NOMO-1 (cell line): Measurements from ENCODE around the gene KIF26B.

Source experiments
- DNase-seq, 2 experiments: peaks; one replicate each; lab custom pipeline; 2025; ENCODE audit not compliant: unreplicated experiment in 2 of 2; lab: John Stamatoyannopoulos, UW

KIF26B gene

DNA sequence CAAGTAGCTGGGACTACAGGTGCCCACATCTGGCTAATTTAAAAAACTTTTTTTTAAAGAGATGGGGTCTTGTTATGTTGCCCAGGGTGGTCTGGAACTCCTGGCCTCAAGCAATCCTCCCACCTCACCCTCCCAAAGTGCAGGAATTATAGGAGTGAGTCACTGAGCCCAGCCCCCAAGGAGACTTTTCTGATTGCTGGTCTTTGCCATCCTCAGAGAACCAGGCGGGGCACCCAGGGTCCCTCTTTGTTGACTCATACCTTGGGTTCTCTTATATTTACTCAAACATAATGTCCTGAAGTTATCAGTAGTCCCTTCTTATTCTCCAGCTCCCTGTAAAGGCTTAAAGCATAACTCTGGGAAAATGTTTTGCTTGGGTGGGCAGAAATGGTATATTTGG is 51.1 kb downstream of the KIF26B start:
- DNase-seq: no peak

DNA sequence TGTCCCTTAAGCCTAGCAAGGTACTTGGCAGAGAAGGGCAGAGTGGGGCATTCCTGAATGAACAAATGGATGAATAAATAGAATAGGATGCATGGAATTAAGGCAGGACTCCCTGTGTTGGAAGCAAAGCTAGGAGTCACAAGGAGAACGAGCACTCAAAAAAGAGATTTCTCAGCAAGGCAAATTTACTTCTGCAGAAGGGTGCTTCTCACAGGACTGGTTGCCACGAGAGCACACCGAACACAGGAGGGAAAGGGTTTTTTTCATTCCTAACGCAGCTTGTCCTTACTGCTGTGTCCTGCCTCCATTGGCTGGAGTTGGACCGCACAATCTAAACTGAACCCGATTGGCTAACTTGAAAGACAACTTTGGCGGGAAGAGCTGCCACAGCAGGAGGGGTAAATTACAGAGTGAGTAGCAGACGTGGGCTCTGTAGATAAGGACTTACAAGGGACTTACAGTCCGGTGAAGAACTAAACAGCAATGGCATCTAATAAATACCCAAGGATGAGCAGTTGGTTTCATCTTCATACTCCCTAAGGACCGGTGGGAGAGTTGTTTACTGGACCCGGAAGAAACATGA is 52.4 kb downstream of the KIF26B start:
- no peak for DNase-seq

DNA sequence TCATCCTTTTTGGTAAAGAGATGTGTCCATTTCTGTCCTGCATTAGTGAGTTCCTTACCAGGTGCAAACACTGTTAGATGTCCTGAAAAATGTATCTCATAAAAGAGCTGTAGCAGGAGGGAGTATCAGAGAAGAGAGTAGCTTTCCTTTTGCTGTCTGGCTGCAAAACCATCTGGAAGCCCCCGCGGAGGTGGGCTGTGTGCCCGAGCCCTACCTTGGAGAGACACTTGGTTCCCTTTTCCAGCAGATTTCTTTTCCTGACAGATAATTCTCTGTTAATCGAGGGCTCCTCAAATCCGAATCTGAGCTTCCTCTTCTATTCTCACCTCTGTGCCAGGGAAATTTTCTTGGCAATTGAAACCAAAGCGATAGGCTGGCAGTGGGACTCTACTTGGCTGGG is 53.0 kb downstream of the KIF26B start:
- no peak for DNase-seq

DNA sequence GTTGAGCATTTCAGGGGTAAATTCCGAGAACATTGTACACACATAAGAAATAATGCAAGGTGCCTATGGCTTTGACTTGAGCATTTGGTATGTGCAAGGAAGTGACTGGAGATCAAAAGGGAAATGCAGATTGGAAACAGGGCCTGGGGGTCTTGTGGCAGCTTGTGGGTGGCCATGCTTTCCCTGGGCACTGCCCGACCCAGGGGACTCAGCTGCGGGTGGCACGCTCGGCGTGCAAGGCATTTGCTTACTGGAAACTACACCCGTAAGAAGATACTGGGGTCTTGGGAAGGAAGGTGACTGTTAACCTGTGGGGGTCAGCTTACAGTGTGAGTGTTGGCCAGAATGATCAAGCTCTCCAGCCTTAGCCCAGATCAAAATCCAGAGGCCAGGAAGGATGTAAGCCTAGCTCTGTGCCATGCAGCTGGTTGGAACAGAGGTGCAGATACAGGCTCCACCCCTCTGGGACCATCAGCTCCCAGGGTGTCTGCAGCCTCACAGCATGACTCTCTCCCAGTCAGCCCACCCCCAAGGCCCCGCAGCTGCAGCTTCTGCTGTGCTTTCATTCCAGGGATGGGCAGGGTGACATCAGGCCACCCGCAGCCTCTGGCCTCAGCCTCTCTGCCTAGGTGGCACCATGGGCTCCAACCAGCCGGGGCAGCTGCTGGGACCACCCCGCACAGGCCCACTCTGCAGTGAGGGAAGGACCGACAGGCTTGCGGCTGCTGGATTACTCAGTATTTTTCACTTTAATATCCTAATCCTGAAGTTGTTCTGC is 55.1 kb downstream of the KIF26B start:
- no peak for DNase-seq

DNA sequence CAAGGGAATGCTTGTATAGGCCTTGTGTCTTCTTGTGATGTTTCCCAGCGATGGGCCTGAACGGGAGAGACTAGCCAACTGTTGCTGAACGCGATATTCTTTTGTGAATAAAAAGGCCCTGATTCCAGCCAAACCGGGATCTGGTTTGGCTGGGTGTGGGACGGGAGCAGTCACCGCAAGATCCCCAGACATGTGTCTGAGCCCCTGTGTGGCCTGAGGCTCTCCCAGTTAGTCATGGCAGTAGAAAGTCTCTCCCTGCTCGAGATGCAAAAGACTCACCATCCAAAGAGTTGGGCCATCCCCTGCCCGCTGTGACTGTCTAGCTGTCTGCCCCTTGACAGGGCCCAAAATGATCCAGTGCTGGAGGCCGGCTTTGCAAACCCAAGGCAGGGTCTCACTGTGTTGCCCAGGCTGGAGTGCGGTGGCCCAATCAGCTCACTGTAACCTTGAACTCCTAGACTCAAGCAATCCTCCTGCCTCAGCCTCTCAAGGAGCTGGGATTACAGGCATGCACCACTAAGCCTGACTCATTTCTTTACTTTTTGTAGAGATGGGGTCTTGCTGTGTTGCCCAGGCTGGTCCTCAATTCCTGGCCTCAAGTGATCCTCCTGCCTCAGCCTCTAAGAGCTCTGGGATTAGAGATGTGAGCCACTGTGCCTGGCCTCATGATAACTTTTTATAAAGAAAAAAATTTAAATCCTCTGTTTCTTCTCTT is 56.4 kb downstream of the KIF26B start:
- no peak for DNase-seq

DNA sequence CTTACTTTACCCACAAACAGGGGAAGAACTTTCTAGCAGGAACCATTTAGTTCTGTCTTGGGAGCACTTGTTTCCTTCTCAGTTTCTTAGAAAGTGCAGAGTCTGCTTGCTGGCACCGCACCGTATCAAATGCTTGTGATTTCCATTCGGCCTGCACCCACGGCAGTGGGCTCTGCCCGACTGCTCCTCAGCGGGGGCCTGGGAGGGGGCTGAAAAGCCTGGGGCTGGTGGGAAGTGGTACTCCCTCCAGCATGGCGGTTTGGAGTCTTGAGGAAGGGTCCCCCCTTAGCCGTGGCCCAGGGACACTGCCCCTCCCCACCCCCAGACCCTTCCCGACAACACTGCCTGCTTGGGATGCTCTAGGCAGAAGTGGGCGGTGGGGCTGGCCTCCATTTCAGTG is 57.0 kb downstream of the KIF26B start:
- DNase-seq: no peak

DNA sequence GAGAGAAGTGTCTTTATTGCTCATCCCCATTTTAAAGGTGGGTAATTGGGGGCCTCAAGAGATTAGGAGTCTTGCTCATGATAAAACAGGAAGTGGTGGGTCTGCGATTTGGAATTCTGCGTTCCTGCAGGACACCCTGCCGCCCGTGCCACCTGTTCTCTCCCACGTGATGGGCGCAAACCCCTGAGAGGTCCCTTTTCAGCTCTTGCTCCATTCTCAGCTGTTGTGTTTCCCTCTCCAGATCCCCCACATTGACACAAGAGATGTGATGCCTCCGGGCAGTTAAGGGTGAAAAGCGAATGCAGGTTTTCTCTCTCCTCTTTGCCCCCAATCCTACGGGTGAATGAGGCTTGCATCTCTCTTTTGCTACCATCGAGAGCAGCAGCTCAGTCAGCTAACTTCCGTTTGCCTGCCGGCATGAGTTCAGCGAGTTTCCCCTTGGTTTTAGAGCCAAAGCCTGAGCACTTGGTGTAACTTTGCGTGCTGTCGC is 57.5 kb downstream of the KIF26B start:
- no peak for DNase-seq

DNA sequence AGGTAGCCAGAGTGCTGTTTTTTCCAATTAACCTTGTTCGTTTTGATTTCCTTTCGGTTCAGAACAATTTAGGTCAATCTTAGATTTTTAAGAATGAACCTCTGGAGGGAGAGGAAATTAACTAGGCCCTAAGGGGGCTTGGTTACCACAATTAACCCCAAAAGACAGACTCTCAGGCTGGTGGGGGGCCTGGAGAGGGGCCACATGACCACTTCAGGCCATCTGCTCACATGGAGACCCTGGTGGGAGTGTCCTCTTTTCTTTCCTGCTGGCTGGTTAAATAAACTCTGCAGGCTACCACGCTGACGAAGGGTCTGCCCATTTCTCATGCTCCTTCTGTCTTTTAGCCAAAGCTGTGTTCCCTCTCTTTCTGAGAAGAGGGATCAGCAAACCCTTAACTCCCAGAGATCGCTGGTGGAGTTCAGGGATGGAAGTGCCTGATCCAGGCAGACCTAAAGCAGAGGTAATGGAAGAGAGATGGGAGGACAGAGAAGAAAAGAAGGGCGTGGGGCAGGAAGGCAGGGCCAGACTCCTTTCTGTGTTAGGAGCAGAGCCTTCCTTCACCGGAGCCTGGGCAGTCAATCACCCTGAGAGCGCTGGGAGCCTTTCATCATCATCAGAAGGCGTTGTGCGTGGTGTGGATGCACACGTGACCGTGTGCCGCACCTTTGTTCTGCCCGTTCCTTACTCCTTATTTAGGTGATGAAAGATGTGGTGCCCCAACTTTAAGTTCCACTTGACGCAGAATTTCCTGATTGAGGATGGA is 58.5 kb downstream of the KIF26B start:
- no peak for DNase-seq

DNA sequence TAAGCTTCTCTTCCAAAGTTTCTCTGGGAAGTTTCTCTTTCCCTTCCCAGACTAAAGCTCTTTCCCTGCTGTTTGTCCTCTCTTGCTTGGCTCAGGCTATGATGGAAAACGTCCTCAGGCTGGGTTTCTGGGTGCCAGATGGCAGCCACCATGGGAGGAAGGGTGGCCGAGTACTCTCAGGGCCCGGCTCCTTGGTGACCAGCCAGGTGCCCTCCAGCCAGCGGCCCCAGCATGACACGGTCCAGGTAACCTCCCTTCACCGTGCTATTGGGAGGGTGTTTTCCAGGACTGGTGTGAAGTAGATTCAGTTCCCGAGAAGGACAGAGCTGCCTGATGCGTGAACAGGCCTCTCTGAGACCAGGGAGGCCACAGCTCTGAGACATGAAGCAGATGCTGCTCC is 60.3 kb downstream of the KIF26B start:
- DNase-seq: no peak

DNA sequence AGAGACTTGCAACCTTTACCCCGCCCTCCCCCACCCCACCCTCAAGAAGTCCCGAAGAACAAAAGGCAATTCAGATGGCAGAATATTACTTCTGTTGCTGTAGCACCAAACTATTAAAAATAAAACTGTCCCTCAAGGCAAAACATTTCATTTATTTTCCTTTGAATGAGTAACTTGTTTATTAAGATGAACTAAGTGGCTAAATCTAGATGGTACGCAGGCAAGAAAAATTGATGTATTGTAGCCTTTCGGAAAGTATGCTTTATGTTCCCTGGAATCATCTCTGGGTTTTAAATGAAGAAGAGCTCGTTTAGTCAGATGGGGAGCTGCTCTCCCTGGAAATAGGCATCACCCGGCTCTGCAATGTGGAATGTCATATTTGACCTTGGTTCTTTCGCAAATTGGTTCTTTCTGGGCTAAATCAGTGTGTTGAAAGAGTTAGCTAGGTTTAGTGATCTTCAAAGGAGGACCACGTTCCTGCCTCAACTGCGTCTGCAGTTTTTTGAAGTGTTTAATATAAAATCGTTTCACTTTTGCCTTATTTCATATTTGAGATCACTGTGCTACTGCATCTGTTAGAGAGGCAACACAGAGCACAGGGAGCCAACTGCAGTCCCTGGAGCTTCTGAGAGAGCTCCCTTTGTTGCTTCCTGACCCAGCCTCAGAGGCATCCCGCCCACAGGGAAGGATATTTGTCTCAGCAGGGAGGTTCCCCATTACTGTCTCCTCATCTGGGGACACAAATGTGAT is 61.8 kb downstream of the KIF26B start:
- no peak for DNase-seq

DNA sequence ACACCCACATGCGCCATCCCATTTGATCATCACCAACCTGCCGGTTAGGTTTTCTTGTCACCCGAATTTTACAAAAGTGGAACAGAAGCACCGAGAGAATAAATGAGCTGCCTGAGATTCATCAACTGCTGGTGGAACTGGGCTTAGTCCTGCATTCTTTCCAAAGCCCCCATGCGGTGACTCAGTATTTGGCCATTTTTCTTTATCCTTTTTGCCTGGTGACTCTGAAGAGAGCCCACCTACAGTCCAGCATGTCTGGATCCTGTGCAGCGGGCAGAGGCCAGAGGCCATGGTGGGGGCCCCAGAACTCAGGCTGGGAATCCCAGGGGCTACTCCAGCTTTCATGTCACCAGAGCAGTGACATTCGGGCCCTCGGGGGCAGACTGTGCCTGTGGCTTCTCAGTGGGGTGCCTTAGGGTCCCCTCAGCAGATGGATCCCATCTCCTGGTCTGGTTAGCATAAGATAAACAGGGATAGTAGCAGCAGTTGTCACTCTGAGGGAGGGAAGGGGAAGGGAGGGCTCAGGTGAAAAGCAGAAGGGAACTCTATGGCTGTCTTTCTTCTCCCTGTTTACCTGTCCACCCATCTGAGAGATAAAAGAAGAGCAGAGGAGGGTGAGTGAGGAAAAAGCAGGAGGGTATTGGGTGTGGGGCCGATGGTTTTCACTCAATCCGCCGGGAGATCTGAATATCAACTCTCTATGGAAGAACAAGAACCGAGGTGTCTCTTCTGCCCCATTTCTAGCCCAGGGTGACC is 63.2 kb downstream of the KIF26B start:
- no peak for DNase-seq

DNA sequence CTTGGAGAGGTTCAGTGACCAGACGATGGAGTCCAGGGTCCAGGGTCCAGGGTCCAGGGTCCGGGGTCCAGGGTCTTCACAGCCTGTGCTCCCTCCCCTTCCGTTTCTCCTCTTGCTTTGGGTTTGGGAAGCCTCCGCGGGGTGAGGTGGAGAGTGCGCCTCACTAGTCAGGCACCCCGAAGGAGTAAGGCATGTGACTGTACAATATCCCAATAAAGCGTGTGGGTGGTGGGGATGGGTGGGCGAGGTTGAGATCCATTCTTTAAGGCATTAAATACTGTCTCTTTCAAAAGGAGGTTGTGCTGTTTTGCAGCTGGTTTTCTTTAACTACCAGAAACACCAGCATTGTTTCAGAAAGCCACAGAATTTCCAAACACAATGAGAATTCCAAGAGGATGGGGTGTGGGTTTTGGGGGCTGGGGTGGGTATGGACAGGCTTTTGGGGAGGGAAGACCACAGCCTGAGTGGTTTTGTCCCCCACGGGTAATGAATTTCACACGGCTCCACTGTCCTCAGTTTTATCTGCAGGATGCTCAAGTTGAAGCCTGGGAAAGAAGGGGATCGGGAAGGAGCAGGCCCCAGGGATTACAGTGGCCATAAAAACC is 65.7 kb downstream of the KIF26B start:
- DNase-seq: no peak

DNA sequence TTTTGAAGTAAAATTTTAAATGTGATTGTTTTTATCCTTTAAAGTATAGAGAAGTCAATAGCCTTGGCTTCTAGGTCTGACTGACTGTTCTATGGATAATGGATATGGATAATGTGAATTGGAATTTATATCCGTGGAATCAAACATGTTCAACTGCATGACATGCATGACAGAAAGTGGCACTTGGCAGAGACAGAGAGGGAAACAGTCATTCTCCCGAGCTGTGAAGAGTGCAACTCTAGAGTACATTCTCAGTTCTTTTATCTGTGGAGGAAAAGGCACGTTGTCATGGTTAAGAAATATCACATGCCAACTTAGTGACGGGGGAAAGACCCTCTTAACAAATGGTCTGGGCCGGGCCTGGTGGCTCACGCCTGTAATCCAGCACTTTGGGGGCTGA is 67.0 kb downstream of the KIF26B start:
- no peak for DNase-seq

DNA sequence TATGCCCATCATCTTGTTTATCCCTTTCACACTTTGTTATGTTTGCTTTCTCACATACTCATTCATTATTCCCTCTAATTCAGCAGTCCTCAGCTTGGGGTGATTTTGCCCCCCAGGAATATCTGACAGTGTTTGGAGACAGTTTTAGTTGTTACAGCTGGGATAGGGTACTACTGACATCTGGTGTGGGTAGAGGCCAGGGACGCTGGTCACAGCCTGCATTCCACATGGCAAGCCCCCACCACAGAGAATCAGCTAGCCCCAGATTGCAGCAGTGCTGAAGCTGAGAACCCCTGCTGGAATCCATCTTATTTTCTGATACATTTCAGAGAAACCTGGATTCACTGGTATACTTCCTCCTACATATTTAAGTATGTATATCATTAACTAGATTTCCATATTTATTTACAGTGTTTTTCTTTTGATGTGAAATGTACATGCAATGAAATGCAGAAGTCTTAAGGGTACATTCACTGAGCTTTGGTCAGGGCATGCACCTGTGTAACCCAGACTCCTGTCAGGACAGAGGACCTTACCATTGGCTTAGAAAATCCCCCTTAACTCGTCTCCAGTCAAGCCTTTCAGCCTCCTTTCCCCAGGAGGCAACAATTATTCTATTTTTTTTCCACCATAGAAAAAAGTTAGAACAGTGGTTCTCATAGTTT is 68.3 kb downstream of the KIF26B start:
- DNase-seq: no peak

DNA sequence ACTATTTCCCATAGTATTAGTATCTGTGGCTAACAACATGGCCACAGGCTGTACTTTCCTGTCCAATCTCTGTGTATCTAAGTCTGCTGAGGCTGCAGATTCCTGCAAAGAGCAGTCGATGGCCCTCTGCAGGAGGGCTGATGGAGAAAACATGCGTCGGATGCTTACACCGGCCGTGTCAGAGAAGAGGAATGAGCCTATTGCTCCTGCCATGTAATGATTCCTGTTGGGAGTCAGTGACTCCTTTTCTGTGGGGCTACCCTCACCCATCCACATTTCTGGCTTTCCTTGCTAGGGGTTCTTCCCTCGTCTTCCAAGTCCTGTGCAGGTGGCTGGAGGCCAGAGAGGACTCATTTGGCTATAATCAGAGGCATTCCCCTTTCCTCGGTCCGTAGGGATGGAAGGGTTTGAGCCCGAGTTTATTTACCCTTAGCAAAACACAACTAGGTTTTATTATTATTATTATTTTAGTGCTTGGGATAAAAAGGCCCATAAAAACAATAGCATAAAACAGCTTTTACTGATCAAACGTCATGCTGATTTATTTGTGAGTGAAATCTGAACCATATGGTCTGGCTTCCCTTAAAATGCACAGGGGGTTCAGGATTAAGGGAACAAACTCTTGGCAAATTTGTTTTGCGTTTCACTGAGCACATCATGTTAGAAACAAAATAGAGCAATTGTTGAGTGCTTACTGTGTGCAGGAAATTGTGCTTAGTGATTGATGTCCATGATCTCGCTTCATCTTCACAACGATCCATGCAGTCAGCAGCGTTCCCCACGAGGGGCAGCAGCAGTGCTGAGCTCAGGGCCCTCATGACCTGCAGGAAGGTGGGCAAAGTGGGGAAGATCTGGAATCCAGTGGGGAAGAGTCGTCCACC is 70.8 kb downstream of the KIF26B start:
- DNase-seq: no peak

DNA sequence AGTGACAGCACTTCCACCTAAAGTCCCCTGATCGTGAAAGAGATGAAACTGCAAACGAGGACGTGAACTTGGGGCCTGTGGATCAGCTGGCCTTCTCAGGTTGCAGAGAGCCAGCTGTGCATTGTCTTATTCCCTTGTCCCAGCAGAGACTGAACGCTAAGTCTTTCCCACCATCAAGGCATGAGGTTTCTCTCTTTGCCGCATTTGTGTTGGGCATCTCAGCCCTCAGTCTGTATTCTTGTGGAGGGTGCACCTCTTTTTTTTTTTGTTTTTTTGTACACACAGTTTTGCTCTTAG is 71.4 kb downstream of the KIF26B start:
- no peak for DNase-seq

DNA sequence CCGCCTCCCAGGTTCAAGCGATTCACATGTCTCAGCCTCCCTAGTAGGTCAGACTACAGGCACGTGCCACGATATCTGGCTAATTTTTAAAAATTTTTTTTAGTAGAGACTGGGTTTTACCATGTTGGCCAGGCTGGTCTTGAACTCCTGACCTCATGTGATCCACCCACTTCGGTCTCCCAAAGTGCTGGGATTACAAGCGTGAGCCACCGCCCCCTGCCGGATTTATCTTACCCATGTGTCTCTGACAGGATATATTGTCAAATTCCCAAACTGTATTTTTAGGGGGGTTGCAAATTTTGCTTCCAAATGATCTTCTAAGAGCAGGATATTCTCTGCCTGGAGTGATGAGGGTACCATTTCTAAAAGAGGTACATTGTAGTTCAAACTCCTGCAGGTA is 74.3 kb downstream of the KIF26B start:
- DNase-seq: no peak

DNA sequence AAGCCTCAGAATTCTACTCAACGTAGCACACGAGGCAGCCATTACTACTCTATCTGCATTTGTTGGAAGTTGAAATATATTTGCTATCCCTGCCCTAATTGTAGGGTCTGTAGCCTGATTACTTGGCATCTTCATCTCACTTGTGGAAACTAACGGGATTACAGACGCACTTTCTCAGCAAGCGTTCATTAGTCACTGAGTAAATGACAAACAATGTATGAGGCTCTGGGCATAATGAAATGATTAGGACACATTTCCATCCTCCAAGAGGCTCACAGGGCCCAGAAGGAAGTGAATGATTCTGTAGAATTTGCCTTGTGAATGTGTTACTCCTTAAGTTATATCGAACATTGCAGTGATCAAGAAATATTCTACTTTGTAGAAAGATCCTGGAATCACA is 78.1 kb downstream of the KIF26B start:
- no peak for DNase-seq
